GM19463 (cell line): ENCODE measurements around the gene EPS8L1.

Source experiments
- ATAC-seq: cut with Tn5 transposase; IDR thresholded peaks from one replicate; pipeline ENCODE4 v1.9.1; 2021; ENCODE audit warnings: mild to moderate bottlenecking, moderate library complexity; ENCODE audit not compliant: unreplicated experiment

Gene EPS8L1

DNA sequence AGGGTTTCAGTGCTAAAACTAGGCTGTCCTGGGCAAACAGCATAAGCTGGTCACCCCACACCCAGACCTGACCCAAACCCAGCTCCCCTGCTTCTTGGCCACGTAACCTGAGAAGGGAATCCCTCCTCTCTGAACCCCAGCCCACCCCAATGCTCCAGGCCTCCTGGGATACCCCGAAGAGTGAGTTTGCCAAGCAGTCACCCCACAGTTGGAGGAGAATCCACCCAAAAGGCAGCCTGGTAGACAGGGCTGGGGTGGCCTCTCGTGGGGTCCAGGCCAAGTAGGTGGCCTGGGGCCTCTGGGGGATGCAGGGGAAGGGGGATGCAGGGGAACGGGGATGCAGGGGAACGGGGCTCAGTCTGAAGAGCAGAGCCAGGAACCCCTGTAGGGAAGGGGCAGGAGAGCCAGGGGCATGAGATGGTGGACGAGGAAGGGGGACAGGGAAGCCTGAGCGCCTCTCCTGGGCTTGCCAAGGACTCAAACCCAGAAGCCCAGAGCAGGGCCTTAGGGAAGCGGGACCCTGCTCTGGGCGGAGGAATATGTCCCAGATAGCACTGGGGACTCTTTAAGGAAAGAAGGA is 39.0 kb downstream of the EPS8L1 start:
- no peak for ATAC-seq

- no peak for ATAC-seq
Observed at GRCh38 chr19:55115446-55116065, 39.9 kb downstream of the EPS8L1 start.

DNA sequence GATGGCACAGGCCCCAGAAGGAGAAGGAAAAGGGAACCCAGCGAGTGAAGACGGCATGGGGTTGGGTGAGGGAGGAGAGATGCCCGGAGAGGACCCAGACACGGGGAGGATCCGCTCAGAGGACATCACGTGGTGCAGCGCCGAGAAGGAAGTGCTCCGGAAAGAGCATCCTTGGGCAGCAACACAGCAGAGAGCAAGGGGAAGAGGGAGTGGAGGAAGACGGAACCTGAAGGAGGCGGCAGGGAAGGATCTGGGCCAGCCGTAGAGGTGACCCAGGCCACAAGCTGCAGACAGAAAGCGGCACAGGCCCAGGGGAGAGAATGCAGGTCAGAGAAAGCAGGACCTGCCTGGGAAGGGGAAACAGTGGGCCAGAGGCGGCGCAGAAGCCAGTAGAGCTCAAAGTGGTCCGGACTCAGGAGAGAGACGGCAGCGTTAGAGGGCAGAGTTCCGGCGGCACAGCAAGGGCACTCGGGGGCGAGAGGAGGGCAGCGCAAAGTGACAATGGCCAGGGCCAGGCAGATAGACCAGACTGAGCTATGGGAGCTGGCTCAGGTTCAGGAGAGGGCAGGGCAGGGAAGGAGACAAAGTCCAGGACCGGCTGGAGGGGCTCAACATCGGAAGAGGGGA is 40.7 kb downstream of the EPS8L1 start:
- ATAC-seq, result no peak

- ATAC-seq, result peak; percentile 5
Observed at GRCh38 chr19:55116859-55117662, 41.4 kb downstream of the EPS8L1 start, which contains the start of gene PPP1R12C. Gene PPP1R12C, minus strand, starts transcription at chr19:55117637. Its CDS starts 94 bp downstream, at chr19:55117543.

DNA sequence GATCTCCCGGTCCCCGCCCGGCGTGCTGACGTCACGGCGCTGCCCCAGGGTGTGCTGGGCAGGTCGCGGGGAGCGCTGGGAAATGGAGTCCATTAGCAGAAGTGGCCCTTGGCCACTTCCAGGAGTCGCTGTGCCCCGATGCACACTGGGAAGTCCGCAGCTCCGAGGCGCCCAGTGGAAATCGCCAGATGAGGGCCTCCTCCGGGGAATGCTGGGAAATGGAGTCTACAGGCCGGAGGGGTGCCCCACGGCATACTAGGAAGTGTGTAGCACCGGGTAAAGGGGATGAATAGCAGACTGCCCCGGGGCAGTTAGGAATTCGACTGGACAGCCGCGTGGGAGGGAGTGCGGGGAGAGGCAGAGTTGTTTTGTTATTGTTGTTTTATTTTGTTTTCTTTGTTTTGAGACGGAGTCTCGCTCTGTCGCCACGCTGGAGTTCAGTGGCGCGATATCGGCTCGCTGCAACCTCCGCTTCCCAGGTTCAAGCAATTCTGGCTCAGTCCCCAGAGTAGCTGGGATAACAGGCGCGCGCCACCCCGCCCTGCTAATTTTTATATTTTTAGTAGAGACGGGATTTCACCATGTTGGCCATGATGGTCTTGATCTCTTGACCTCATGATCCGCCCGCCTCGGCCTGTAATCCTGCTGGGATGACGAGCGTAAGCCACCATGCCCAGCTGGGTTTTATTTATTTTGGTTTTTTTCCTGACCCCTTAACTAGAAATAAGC is 42.2 kb downstream of the EPS8L1 start:
- peak; percentile 92 for ATAC-seq

DNA sequence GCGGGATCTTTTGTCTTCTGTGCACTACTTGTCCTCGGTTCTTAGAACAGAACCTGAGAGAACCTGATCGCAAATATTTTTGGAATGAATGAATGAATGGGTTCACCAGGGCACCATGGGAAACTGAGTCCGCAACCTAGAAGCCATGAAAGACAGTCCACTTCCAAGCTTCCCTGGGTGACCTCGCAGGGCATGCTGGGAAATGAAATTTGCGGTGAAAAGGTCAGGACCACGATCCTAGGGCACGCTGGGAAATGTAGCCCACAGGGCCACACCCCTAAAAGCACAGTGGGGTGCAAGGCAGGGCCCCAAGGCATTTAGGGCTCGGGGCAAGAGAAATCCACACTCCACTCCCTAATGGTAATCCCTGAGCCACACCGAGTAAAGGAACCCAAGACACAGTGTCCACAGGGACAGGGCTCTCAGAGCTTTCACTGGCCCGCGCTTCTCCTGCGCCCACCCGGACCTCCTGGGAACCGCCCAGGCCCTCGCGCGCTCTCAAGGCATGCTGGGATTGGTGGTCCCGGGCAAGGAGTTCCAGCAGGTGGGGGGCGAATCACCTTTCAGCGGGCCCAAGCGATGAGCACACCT is 42.8 kb downstream of the EPS8L1 start:
- no peak for ATAC-seq

DNA sequence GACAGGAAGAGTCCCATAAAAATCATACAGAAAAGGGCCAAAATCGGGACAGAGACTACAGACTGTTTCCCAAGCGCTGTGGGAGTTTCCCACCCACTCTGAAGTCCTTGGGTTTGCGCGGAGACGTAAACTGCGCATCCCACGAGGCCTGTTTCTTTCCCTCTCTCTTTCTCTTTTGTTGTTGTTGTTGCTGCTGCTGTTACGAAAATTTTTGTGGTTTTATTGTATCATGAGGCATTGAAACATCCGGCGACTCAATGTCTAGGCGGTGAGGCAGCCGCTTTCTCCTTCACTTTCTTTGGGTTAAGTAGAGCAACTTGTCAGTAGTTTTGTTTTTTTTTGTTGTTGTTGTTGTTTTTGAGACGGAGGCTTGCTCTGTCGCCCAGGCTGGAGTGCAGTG is 43.4 kb downstream of the EPS8L1 start:
- no peak for ATAC-seq

GRCh38 chr19:55131421-55131820 is 55.8 kb downstream of the EPS8L1 start:
- ATAC-seq, result no peak

DNA sequence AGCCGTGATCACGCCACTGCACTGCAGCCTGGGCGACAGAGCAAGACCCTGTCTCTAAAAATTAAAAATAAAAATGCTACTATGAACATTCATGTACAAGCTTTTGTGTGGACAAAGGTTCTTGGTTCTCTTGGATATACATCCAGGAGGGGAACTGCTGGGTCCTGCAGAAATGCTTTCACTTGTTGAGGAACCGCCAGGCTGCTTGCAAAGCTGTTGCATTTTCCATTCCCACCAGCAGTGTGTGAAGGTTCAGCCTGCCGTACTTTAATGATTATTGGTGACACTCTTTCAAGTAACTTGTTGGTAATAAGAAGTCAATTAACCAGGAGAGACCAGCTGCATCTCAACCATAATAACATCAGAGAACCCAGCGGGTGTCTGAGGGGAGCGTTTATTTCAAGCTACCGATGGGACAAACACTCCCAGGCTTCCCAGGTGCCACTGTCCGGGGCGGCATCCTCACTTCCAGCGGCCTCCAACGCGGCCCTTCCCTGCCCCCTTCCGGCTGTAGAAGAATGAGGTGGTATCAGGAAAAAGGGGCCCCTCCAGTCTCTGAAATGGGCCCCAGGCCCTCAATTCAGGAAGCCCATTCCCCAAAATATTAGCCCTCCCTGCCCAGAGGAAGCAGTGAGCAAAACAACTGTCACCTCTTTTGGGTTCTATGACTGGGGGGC is 56.9 kb downstream of the EPS8L1 start:
- ATAC-seq, result no peak

GRCh38 chr19:55133639-55134444 is 58.2 kb downstream of the EPS8L1 start:
- no peak for ATAC-seq

GRCh38 chr19:55134736-55135135 is 59.1 kb downstream of the EPS8L1 start:
- no peak for ATAC-seq

- ATAC-seq, result no peak
Observed at GRCh38 chr19:55136399-55137102, 60.9 kb downstream of the EPS8L1 start.
